ENCODE measurements around the gene KNDC1.

- TF ChIP-seq POLR2AphosphoS5 (IDR thresholded peaks at IDR 0.05; ENCODE audit: low read depth) (no peak), EZH2 (IDR thresholded peaks at IDR 0.05; ENCODE audit: low read depth, unreplicated experiment) (no peak), JUNB (IDR thresholded peaks at IDR 0.05; ENCODE audit: unreplicated experiment) (no peak), EZH2phosphoT487 (IDR thresholded peaks at IDR 0.05; ENCODE audit: unreplicated experiment) (no peak), CREB1 (CRISPR knock-in tag; IDR thresholded peaks at IDR 0.05; ENCODE audit: low read depth) (no peak), ZNF331 (CRISPR knock-in tag; IDR thresholded peaks at IDR 0.05; ENCODE audit: low read depth) (no peak), ZNF114 (CRISPR knock-in tag; IDR thresholded peaks at IDR 0.05) (no peak), NANOG (IDR thresholded peaks at IDR 0.05; ENCODE audit: borderline replicate concordance) (no peak), STAT1 (IDR thresholded peaks at IDR 0.05; ENCODE audit: unreplicated experiment) (no peak), ZNF462 (CRISPR knock-in tag; IDR thresholded peaks at IDR 0.05) (no peak)
- TF ChIP-seq, protein P1, sequence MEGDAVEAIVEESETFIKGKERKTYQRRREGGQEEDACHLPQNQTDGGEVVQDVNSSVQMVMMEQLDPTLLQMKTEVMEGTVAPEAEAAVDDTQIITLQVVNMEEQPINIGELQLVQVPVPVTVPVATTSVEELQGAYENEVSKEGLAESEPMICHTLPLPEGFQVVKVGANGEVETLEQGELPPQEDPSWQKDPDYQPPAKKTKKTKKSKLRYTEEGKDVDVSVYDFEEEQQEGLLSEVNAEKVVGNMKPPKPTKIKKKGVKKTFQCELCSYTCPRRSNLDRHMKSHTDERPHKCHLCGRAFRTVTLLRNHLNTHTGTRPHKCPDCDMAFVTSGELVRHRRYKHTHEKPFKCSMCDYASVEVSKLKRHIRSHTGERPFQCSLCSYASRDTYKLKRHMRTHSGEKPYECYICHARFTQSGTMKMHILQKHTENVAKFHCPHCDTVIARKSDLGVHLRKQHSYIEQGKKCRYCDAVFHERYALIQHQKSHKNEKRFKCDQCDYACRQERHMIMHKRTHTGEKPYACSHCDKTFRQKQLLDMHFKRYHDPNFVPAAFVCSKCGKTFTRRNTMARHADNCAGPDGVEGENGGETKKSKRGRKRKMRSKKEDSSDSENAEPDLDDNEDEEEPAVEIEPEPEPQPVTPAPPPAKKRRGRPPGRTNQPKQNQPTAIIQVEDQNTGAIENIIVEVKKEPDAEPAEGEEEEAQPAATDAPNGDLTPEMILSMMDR (conservative IDR thresholded peaks at IDR 0.05; ENCODE audit: low read depth in 2 of 2), result no peak
- TF ChIP-seq, protein P2, sequence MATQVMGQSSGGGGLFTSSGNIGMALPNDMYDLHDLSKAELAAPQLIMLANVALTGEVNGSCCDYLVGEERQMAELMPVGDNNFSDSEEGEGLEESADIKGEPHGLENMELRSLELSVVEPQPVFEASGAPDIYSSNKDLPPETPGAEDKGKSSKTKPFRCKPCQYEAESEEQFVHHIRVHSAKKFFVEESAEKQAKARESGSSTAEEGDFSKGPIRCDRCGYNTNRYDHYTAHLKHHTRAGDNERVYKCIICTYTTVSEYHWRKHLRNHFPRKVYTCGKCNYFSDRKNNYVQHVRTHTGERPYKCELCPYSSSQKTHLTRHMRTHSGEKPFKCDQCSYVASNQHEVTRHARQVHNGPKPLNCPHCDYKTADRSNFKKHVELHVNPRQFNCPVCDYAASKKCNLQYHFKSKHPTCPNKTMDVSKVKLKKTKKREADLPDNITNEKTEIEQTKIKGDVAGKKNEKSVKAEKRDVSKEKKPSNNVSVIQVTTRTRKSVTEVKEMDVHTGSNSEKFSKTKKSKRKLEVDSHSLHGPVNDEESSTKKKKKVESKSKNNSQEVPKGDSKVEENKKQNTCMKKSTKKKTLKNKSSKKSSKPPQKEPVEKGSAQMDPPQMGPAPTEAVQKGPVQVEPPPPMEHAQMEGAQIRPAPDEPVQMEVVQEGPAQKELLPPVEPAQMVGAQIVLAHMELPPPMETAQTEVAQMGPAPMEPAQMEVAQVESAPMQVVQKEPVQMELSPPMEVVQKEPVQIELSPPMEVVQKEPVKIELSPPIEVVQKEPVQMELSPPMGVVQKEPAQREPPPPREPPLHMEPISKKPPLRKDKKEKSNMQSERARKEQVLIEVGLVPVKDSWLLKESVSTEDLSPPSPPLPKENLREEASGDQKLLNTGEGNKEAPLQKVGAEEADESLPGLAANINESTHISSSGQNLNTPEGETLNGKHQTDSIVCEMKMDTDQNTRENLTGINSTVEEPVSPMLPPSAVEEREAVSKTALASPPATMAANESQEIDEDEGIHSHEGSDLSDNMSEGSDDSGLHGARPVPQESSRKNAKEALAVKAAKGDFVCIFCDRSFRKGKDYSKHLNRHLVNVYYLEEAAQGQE (IDR thresholded peaks at IDR 0.05; ENCODE audit: unreplicated experiment), result no peak
- TF ChIP-seq, protein P3, sequence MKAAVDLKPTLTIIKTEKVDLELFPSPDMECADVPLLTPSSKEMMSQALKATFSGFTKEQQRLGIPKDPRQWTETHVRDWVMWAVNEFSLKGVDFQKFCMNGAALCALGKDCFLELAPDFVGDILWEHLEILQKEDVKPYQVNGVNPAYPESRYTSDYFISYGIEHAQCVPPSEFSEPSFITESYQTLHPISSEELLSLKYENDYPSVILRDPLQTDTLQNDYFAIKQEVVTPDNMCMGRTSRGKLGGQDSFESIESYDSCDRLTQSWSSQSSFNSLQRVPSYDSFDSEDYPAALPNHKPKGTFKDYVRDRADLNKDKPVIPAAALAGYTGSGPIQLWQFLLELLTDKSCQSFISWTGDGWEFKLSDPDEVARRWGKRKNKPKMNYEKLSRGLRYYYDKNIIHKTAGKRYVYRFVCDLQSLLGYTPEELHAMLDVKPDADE (IDR thresholded peaks at IDR 0.05), result no peak
Measured at GRCh38 chr10:133268532-133268931, 108.5 kb downstream of the KNDC1 start.

All from GM23338 (cell line).